AG20443 (cell line): ENCODE measurements around the gene QRSL1.
"Not testable (repeated sequence)": the region's sequence is repeated elsewhere in the genome, so short reads cannot be mapped to it uniquely, and the experiment has no call there.

Source experiments
- DNase-seq: peaks from one replicate; pipeline ENCODE4 v3.0.0; 2012; ENCODE audit warnings: low spot score, mixed read lengths

The QRSL1 gene

DNA sequence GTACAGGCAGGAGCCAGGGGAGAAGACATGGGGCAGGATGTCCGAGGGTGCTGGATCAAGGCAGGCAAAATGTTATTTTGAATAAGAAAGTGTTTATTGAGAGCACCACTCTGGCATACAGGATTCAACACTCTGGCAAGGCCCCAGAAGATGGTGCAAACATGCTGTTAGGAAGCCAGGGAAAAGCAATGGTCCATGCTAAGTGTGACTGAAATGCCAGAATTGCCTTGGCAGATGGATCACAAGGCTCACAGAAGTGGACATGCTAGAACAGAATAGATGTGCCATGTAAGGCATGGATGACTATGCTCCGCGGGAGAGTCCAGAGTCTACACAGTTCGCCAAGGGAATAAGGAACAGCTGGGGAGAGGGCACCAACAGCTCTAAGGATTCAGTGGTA is 54.6 kb downstream of the QRSL1 start:
- no peak for DNase-seq

- DNase-seq, result no peak
These were observed 56.5 kb downstream of the QRSL1 start for GRCh38 chr6:106685833-106686232.

GRCh38 chr6:106688177-106688951 is 59.0 kb downstream of the QRSL1 start:
- no peak for DNase-seq

GRCh38 chr6:106692112-106692818 is 62.9 kb downstream of the QRSL1 start:
- DNase-seq, result peak; percentile 81

GRCh38 chr6:106692819-106693208 is 63.4 kb downstream of the QRSL1 start:
- DNase-seq, result no peak

GRCh38 chr6:106693418-106693817 is 64.0 kb downstream of the QRSL1 start:
- DNase-seq, result no peak

DNA sequence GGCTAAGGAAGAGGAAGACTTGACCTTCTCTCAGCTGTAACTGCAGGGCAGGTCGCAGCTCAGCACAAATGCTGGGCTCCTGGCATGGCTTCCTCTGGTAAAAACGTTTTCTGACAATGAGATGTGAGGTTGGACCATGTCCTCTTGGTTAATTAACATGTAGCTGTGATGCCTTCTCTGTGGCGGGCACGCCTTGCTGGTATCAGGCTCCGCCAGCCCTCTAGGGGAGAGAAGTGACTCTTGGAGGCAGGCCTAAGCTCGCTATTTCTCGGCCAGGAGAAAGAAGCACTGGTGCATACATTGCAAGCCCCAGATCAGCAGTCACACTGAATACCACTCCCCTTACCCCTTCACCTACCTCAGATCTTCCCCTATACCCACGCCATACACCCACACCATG is 65.0 kb downstream of the QRSL1 start:
- DNase-seq, result no peak

DNA sequence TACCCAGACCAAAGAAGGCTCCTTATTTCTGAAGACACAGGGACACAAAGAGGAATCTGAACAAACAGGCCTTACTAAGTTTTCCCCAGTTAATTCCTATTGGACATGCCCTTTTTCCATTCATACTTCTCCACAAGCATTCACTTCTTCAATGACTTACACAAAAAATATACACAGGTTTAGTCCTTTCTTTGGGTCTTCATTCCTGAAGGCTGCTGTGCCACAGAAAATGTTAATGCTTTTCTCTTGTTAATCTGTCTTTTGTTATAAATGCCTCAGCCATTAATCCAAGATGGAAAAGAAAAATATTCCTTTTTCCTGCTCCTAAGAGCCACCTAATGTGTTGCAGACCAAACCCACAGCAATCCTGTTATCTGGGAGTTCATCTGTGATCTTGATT is 71.2 kb downstream of the QRSL1 start:
- DNase-seq, result no peak

- DNase-seq, result not testable (repeated sequence)
These were observed 71.8 kb downstream of the QRSL1 start for GRCh38 chr6:106701201-106701600.

GRCh38 chr6:106702046-106702445 is 72.7 kb downstream of the QRSL1 start:
- no peak for DNase-seq

- no peak for DNase-seq
These were observed 73.2 kb downstream of the QRSL1 start for GRCh38 chr6:106702451-106703110.

DNA sequence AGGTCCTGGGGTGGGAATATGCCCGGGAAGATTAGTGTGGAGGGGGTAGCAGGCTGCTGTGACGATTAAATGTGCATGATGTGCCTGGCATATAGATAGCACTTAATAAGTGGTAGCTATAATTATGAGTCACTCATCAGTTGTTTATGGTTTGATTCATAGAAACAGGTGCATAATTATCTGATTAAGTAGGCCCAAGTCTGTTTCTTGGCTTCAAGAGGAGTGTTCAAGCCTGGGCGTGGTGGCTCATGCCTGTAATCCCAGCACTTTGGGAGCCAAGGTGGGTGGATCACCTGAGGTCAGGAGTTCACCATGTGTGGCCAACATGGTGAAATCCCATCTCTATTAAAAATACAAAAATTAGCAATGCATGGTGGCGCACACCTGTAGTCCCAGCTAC is 74.9 kb downstream of the QRSL1 start:
- DNase-seq, result no peak

DNA sequence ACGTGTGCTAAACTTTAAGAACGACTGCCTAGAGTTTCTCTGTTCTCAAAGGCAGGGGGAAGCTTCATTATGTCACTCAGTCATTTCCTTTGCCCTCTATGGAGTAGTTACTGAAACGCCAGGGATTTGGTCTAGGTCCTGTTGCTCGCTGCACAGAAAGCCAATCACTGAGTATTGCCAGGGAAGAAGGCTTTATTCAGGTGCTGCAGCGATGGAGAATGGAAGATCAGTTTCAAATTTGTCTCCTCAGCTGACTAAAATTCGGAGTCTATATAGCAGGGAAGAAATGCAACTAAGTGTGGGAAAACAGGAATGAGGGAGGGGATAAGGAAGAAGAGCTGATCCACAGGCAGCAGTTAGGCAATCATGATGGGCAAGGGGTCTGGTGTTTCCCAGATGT is 75.8 kb downstream of the QRSL1 start:
- no peak for DNase-seq

DNA sequence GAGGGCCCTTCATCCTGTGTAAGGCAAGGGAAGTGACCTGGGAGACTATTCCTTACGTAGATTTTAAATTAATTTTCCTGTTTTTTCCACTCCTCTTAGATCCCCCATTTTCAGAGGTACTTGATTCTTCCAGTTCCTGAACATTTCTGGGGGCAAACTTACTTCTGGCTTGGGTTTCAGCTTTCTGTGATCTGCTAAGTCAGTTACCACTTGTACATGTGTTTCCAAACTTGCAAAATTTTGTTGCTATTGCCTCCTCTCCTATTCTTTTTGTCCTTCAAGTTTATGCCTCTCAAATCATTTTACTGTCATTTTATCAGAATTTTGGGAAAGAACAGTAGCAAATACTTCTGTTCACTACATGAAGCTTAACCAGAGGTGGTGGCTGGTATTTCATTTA is 81.2 kb downstream of the QRSL1 start:
- DNase-seq, result no peak

DNA sequence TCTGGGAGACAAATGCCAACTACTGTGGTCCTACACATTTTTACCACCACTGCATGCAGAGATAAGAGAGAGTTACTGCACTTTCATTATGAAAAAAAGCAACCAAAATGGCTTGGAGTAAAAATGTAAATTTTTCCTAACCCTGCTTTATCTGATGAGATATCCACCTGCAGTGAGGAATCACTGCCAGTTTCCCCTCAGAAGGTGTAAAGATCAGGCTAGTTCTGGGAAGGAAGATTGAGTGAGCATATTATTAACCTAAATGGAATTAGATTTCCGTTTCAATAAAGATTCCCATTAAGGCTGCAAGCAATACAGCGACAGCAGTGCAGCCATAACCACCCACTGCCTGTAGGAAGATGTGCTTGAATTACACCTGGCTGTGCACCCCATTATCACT is 84.9 kb downstream of the QRSL1 start:
- no peak for DNase-seq

- no peak for DNase-seq
These were observed 86.5 kb downstream of the QRSL1 start for GRCh38 chr6:106715922-106716321.

DNA sequence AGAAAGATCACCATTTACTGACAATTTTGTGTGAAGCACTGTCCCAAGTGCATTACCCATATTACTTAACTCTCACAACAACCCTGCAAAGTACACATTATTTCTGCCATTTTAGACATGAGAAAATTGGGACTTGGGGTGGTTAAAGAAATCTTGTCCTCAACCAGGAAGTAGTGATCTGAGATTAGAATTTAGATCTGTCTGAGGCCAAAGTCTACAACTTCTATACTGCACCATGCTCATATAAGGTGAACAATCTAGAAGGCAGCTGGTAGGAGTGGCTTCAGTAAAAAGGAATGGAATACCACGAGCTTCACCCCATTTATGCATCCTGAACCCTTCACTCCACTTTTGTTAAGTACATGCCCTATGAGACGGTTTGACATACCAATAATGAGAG is 87.6 kb downstream of the QRSL1 start:
- DNase-seq, result no peak
